BLaER1 treated with 17β-estradiol and CSF1 and Interleukin-3, amounts not matched to agents 10 nM and 100 nM (cell line): Measurements from ENCODE around the gene DHX8.

Experiments used
- H3K27ac ChIP-seq, 11 experiments: shearing (Covaris generic); formaldehyde crosslinking; 2 replicates each; pipeline ENCODE4 v1.8.1; 2022
- H3K27me3 ChIP-seq, 11 experiments: shearing (Covaris generic); formaldehyde crosslinking; 2 replicates each; pipeline ENCODE4 v1.8.1; 2022
- H3K36me3 ChIP-seq, 11 experiments: shearing (Covaris generic); formaldehyde crosslinking; 2 replicates each; pipeline ENCODE4 v1.8.1; 2022
- H3K4me1 ChIP-seq, 10 experiments: shearing (Covaris generic); formaldehyde crosslinking; 2 replicates each; pipeline ENCODE4 v1.8.1; 2022
- H3K4me2 ChIP-seq, 11 experiments: shearing (Covaris generic); formaldehyde crosslinking; 2 replicates each; pipeline ENCODE4 v1.8.1; 2022
- H3K4me3 ChIP-seq, 10 experiments: shearing (Covaris generic); formaldehyde crosslinking; 2 replicates each; pipeline ENCODE4 v1.8.1; 2022
- H3K9ac ChIP-seq, 11 experiments: shearing (Covaris generic); formaldehyde crosslinking; 2 replicates each; pipeline ENCODE4 v1.8.1; 2022
- H3K9me3 ChIP-seq, 11 experiments: shearing (Covaris generic); formaldehyde crosslinking; replicated peaks in 1 of 11; 2 replicates each; pipeline ENCODE4 v1.8.1; 2022
- H4K20me1 ChIP-seq, 11 experiments: shearing (Covaris generic); formaldehyde crosslinking; 2 replicates each; pipeline ENCODE4 v1.8.1; 2022
- Cebpa-rat ChIP-seq, 11 experiments: shearing (Covaris generic); IDR thresholded peaks; 2 replicates each; pipeline ENCODE4 v1.8.1; 2022

Gene DHX8

GRCh38 chr17:43483674-43484551, at the start of gene DHX8:
Gene DHX8, plus strand, starts transcription at chr17:43483975. Its CDS starts 63 bp downstream, at chr17:43484038.
- no peaks in the 10 kb centered on the region for H3K9me3 ChIP-seq
- H3K4me1 ChIP-seq, result peaks cover 29 to 45% (median 40%) of the 10 kb centered on the region in 10 experiments
- peak within 1 kb of the TSS; percentile 90 to 98 (median 96) for H3K4me2 ChIP-seq
- H3K27me3 ChIP-seq, result no peaks in the 10 kb centered on the region
- H3K9ac ChIP-seq, result peak within 1 kb of the TSS; percentile 86 to 94 (median 90)
- peaks cover 4 to 46% (median 23%) of the 10 kb centered on the region in 11 experiments; a peak in 16 of 22 replicates for H4K20me1 ChIP-seq
- H3K4me3 ChIP-seq, result peak within 1 kb of the TSS; percentile 68 to 93 (median 83)
- peak within 1 kb of the TSS; percentile 81 to 91 (median 88) for H3K27ac ChIP-seq
- TF ChIP-seq Cebpa-rat (IDR thresholded peaks at IDR 0.05), result no peak
- H3K36me3 ChIP-seq, result peaks cover 0 to 8% (median 2%) of the 10 kb centered on the region in 11 experiments; a peak in 6 of 22 replicates

- H3K4me1 ChIP-seq, result peaks cover 4 to 20% (median 10%) of the 10 kb centered on the region in 10 experiments; a peak in 13 of 20 replicates
- no peak overlapping the region for H3K4me3 ChIP-seq
- H4K20me1 ChIP-seq, result no peaks in the 10 kb centered on the region
- no peak overlapping the region for H3K4me2 ChIP-seq
- H3K27me3 ChIP-seq, result no peaks in the 10 kb centered on the region
- no peak overlapping the region for H3K27ac ChIP-seq
- TF ChIP-seq Cebpa-rat (IDR thresholded peaks at IDR 0.05), result no peak
- H3K9ac ChIP-seq, result no peak overlapping the region
- H3K36me3 ChIP-seq, result no peaks in the 10 kb centered on the region
- no peaks in the 10 kb centered on the region for H3K9me3 ChIP-seq
Measured at GRCh38 chr17:43434902-43435319, 48.9 kb upstream of the DHX8 start.

GRCh38 chr17:43437756-43438155, 46.0 kb upstream of the DHX8 start:
- Histone ChIP-seq H3K4me2 (no peak overlapping the region), H4K20me1 (no peaks in the 10 kb centered on the region), H3K4me1 (peaks cover 0 to 6% (median 0%) of the 10 kb centered on the region in 10 experiments; a peak in 6 of 20 replicates)

GRCh38 chr17:43438626-43439025, 45.1 kb upstream of the DHX8 start:
- no peak overlapping the region for H3K4me3 ChIP-seq
- H3K27ac ChIP-seq, result no peak overlapping the region
- H3K4me2 ChIP-seq, result no peak overlapping the region
- H3K9ac ChIP-seq, result no peak overlapping the region
- TF ChIP-seq Cebpa-rat (IDR thresholded peaks at IDR 0.05), result no peak
- no peaks in the 10 kb centered on the region for H4K20me1 ChIP-seq
- peaks cover 0 to 6% (median 0%) of the 10 kb centered on the region in 10 experiments; a peak in 2 of 20 replicates for H3K4me1 ChIP-seq
- no peaks in the 10 kb centered on the region for H3K36me3 ChIP-seq
- H3K9me3 ChIP-seq, result no peaks in the 10 kb centered on the region
- no peaks in the 10 kb centered on the region for H3K27me3 ChIP-seq

More at GRCh38 chr17:43437756-43438155, 46.0 kb upstream of the DHX8 start:
- no peak for TF ChIP-seq Cebpa-rat (IDR thresholded peaks at IDR 0.05)
- H3K9me3 ChIP-seq, result no peaks in the 10 kb centered on the region
- H3K9ac ChIP-seq, result no peak overlapping the region
- H3K27me3 ChIP-seq, result no peaks in the 10 kb centered on the region
- H3K4me3 ChIP-seq, result no peak overlapping the region
- no peaks in the 10 kb centered on the region for H3K36me3 ChIP-seq
- H3K27ac ChIP-seq, result no peak overlapping the region

GRCh38 chr17:43439041-43439440, 44.7 kb upstream of the DHX8 start:
- Histone ChIP-seq H4K20me1 (no peaks in the 10 kb centered on the region), H3K9ac (no peak overlapping the region), H3K36me3 (no peaks in the 10 kb centered on the region), H3K4me2 (no peak overlapping the region), H3K4me3 (no peak overlapping the region), H3K27ac (no peak overlapping the region), H3K9me3 (no peaks in the 10 kb centered on the region), H3K4me1 (peaks cover 0 to 6% (median 0%) of the 10 kb centered on the region in 10 experiments; a peak in 2 of 20 replicates), H3K27me3 (no peaks in the 10 kb centered on the region)
- no peak for TF ChIP-seq Cebpa-rat (IDR thresholded peaks at IDR 0.05)

- H3K4me2 ChIP-seq, result no peak overlapping the region
- H3K9me3 ChIP-seq, result 0 out of 22 replicates have a peak, but pooled peaks cover 0 to 4% (median 0%) of the 10 kb centered on the region in 11 experiments
- H3K9ac ChIP-seq, result no peak overlapping the region
Measured at GRCh38 chr17:43442711-43443110, 41.1 kb upstream of the DHX8 start.

GRCh38 chr17:43443381-43443780, 40.4 kb upstream of the DHX8 start:
- Histone ChIP-seq H3K36me3 (no peaks in the 10 kb centered on the region), H3K27me3 (no peaks in the 10 kb centered on the region), H3K4me1 (peaks cover 0 to 6% (median 0%) of the 10 kb centered on the region in 10 experiments; a peak in 2 of 20 replicates), H3K4me2 (no peak overlapping the region), H3K4me3 (no peak overlapping the region), H3K27ac (no peak overlapping the region), H3K9ac (no peak overlapping the region), H4K20me1 (no peaks in the 10 kb centered on the region), H3K9me3 (0 out of 22 replicates have a peak, but pooled peaks cover 0 to 4% (median 0%) of the 10 kb centered on the region in 11 experiments)
- TF ChIP-seq Cebpa-rat (IDR thresholded peaks at IDR 0.05), result no peak

More at GRCh38 chr17:43442711-43443110, 41.1 kb upstream of the DHX8 start:
- H3K27me3 ChIP-seq, result no peaks in the 10 kb centered on the region
- H3K4me3 ChIP-seq, result no peak overlapping the region
- H4K20me1 ChIP-seq, result no peaks in the 10 kb centered on the region
- H3K4me1 ChIP-seq, result peaks cover 0 to 6% (median 0%) of the 10 kb centered on the region in 10 experiments; a peak in 2 of 20 replicates
- H3K27ac ChIP-seq, result no peak overlapping the region
- H3K36me3 ChIP-seq, result no peaks in the 10 kb centered on the region
- no peak for TF ChIP-seq Cebpa-rat (IDR thresholded peaks at IDR 0.05)

- Histone ChIP-seq H3K27me3 (no peaks in the 10 kb centered on the region), H3K4me2 (no peak overlapping the region), H3K4me1 (no peaks in the 10 kb centered on the region), H3K36me3 (no peaks in the 10 kb centered on the region), H3K9me3 (0 out of 22 replicates have a peak, but pooled peaks cover 0 to 4% (median 0%) of the 10 kb centered on the region in 11 experiments), H3K9ac (no peak overlapping the region), H3K4me3 (no peak overlapping the region), H4K20me1 (no peaks in the 10 kb centered on the region), H3K27ac (no peak overlapping the region)
- no peak for TF ChIP-seq Cebpa-rat (IDR thresholded peaks at IDR 0.05)
Measured at GRCh38 chr17:43444223-43445008, 39.4 kb upstream of the DHX8 start.
